CD4-positive, alpha-beta T cell treated with Interleukin-12 subunit alpha and Interleukin-12 subunit beta, for 1 hour (primary cell): ENCODE data around the gene TP63.

Experiments
- DNase-seq: peaks from one replicate; pipeline ENCODE4 v3.0.0-alpha.2; 2020

TP63 gene

GRCh38 chr3:189883113-189883753, 252.0 kb downstream of the TP63 start:
- DNase-seq, result no peak

- DNase-seq, result no peak
Measured at GRCh38 chr3:189890496-189890895, 259.3 kb downstream of the TP63 start.

- DNase-seq, result no peak
Measured at GRCh38 chr3:189896533-189896932, 265.3 kb downstream of the TP63 start.

GRCh38 chr3:189897406-189897805, 266.2 kb downstream of the TP63 start:
- no peak for DNase-seq

GRCh38 chr3:189898559-189899153, 267.5 kb downstream of the TP63 start:
- no peak for DNase-seq

GRCh38 chr3:189899186-189899585, 268.0 kb downstream of the TP63 start:
- no peak for DNase-seq

GRCh38 chr3:189900578-189900977, 269.4 kb downstream of the TP63 start:
- no peak for DNase-seq

GRCh38 chr3:189901481-189901880, 270.3 kb downstream of the TP63 start:
- DNase-seq, result no peak

- DNase-seq, result no peak
Measured at GRCh38 chr3:189902230-189903186, 271.3 kb downstream of the TP63 start.

GRCh38 chr3:189903562-189904250, 272.5 kb downstream of the TP63 start:
- DNase-seq, result no peak

GRCh38 chr3:189907803-189908202, 276.6 kb downstream of the TP63 start:
- no peak for DNase-seq

- no peak for DNase-seq
Measured at GRCh38 chr3:189908646-189909045, 277.5 kb downstream of the TP63 start.

- DNase-seq, result no peak
Measured at GRCh38 chr3:189909139-189909538, 277.9 kb downstream of the TP63 start.

GRCh38 chr3:189909573-189909972, 278.4 kb downstream of the TP63 start:
- no peak for DNase-seq

- DNase-seq, result no peak
Measured at GRCh38 chr3:189911001-189911400, 279.8 kb downstream of the TP63 start.

GRCh38 chr3:189914799-189915198, 283.6 kb downstream of the TP63 start:
- DNase-seq, result no peak

GRCh38 chr3:189921770-189922169, 290.6 kb downstream of the TP63 start:
- no peak for DNase-seq

- no peak for DNase-seq
Measured at GRCh38 chr3:189927975-189928895, 297.0 kb downstream of the TP63 start.

- no peak for DNase-seq
Measured at GRCh38 chr3:189936201-189936945, 305.2 kb downstream of the TP63 start.

- DNase-seq, result no peak
Measured at GRCh38 chr3:189937302-189938127, 306.3 kb downstream of the TP63 start.
